ENCODE measurements around the gene MTG1.

MTG1 gene

DNA sequence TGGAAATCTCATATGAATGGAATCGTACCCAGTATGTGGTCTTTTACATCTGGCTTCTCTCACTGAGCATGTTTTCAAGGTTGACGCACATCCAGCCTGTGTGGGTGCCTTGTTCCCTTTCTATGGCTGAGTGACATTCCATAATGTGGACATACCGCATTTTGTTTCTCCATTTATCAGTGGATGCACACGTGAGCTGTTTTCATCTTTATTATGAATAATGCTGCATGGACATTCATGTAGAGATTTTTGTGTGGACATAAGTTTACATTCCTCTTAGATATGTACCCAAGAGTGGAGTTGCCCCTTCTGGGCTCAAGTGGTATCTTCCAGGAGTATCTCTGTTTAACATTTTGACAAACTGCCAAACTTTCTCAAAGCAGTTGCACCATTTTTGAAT lies 58.5 kb downstream of the MTG1 start:
- TF ChIP-seq, protein P1, sequence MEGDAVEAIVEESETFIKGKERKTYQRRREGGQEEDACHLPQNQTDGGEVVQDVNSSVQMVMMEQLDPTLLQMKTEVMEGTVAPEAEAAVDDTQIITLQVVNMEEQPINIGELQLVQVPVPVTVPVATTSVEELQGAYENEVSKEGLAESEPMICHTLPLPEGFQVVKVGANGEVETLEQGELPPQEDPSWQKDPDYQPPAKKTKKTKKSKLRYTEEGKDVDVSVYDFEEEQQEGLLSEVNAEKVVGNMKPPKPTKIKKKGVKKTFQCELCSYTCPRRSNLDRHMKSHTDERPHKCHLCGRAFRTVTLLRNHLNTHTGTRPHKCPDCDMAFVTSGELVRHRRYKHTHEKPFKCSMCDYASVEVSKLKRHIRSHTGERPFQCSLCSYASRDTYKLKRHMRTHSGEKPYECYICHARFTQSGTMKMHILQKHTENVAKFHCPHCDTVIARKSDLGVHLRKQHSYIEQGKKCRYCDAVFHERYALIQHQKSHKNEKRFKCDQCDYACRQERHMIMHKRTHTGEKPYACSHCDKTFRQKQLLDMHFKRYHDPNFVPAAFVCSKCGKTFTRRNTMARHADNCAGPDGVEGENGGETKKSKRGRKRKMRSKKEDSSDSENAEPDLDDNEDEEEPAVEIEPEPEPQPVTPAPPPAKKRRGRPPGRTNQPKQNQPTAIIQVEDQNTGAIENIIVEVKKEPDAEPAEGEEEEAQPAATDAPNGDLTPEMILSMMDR (IDR thresholded peaks at IDR 0.05; ENCODE audit: insufficient read depth, missing control alignments), result no peak
- no peak for FAIRE-seq

GRCh38 chr10:133453516-133454203 lies 59.7 kb downstream of the MTG1 start, which contains the start of gene SCART1:
SCART1 (plus strand) TSS chr10:133453945; CDS start chr10:133453998, 53 bp downstream.
- TF ChIP-seq, protein P1 (IDR thresholded peaks at IDR 0.05; ENCODE audit: insufficient read depth, missing control alignments), result no peak
- FAIRE-seq (no peak), DNase-seq (ENCODE audit: insufficient read length, low spot score) (no peak)

More for the DNA sequence above, 58.5 kb downstream of the MTG1 start:
- DNase-seq (ENCODE audit: insufficient read length, low spot score), result no peak

GRCh38 chr10:133454204-133454893 lies 60.4 kb downstream of the MTG1 start:
- FAIRE-seq, result no peak
- DNase-seq (ENCODE audit: insufficient read length, low spot score), result no peak
- TF ChIP-seq, protein P1 (IDR thresholded peaks at IDR 0.05; ENCODE audit: insufficient read depth, missing control alignments), result no peak

GRCh38 chr10:133455196-133455595 lies 61.2 kb downstream of the MTG1 start:
- DNase-seq (ENCODE audit: insufficient read length, low spot score), result no peak
- no peak for FAIRE-seq
- TF ChIP-seq, protein P1 (IDR thresholded peaks at IDR 0.05; ENCODE audit: insufficient read depth, missing control alignments), result no peak

DNA sequence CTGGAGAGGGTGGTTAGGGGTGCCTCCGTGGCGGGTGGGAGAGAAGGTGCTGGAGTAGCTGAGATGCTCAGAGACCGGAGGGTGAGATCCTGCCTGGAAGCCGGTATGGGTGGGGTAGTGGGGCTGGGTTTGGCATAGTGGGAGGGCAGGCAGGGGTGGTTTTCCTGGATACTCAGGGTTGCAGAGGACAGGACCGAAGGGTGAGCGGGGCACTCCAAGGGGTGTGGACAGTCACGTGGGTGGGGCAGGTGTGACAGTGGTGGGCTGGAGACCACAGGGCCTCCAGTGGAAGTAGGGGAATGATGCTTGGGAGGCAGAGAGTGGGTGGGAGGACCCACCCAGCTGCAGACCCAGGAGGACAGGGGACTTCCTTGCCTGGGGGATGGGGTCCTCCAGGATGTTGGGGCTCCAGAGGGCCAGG lies 61.7 kb downstream of the MTG1 start:
- TF ChIP-seq, protein P1 (IDR thresholded peaks at IDR 0.05; ENCODE audit: insufficient read depth, missing control alignments), result no peak
- DNase-seq (ENCODE audit: insufficient read length, low spot score), result no peak
- no peak for FAIRE-seq

DNA sequence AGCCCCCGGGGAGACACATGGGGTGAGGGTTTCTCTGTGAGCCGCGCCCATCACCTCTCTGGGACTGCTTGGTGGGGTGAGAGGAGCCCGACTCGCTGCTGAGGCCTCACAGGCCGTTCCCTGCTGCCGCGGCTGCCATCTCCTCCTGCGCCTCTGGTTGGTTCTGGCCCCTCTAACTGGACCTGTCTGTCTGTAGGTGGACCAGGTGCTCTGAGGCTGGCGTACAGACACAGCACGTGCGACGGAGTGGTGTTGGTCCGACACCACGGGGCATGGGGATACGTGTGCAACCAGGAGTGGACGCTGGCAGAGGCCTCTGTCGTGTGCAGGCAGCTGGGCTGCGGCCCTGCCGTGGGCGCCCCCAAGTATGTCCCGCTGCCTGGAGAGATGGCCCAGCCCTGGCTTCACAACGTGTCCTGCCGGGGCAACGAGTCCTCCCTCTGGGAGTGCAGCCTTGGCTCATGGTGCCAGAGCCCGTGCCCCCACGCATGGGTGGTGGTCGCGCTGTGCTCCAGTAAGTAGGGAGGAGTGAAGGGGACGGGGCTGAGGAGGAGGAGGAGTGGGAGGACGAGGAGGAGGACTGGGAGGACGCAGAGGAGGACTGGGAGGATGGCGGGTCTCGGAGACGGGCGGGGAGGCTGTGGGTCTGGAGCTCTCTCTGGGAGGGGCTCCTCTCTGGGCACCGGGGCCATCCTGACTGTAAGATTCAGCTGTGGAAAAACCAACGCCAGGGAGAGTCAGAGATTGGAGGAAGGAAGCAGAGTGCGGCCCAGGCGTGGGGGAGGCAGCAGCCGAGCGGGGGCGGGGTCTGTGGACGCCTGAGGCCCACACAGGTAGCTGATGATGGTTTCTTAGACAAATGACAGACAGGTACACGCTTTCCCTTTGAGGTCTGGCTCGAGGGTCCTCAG lies 62.3 kb downstream of the MTG1 start:
- no peak for DNase-seq (ENCODE audit: insufficient read length, low spot score)
- no peak for FAIRE-seq
- TF ChIP-seq, protein P1 (IDR thresholded peaks at IDR 0.05; ENCODE audit: insufficient read depth, missing control alignments), result no peak
